ENCODE results near the gene GREM1.
A peak's percentile ranks its signal among the peaks of the same experiment; 100 is the strongest.

The GREM1 gene

GRCh38 chr15:32790352-32790999 lies 72.7 kb downstream of the GREM1 start:
- DNase-seq, result peak; percentile 22

- DNase-seq, result no peak
These were observed 74.6 kb downstream of the GREM1 start for GRCh38 chr15:32792436-32792835.
